ENCODE measurements around the gene CAMK4.
A peak's percentile ranks its signal among the peaks of the same experiment; 100 is the strongest.
"Not testable (repeated sequence)": the region's sequence is repeated elsewhere in the genome, so short reads cannot be mapped to it uniquely, and the experiment has no call there.

CAMK4 gene

GRCh38 chr5:111229871-111230810 lies 6.0 kb downstream of the CAMK4 start:
- DNase-seq, result no peak

- DNase-seq, result no peak
Measured at GRCh38 chr5:111231119-111231518, 6.9 kb downstream of the CAMK4 start.

GRCh38 chr5:111232311-111233051 lies 8.3 kb downstream of the CAMK4 start:
- no peak for DNase-seq

GRCh38 chr5:111233052-111233374 lies 8.8 kb downstream of the CAMK4 start:
- DNase-seq, result no peak

GRCh38 chr5:111234125-111234524 lies 9.9 kb downstream of the CAMK4 start:
- DNase-seq, result no peak

GRCh38 chr5:111235635-111236034 lies 11.5 kb downstream of the CAMK4 start:
- no peak for DNase-seq

- DNase-seq, result no peak
Measured at GRCh38 chr5:111236348-111236747, 12.2 kb downstream of the CAMK4 start.

GRCh38 chr5:111236995-111237394 lies 12.8 kb downstream of the CAMK4 start:
- DNase-seq, result peak in 1 of 3 experiments; percentile 37

- no peak for DNase-seq
Measured at GRCh38 chr5:111237470-111237869, 13.3 kb downstream of the CAMK4 start.

GRCh38 chr5:111238431-111239225 lies 14.4 kb downstream of the CAMK4 start:
- DNase-seq, result no peak

GRCh38 chr5:111241696-111242095 lies 17.5 kb downstream of the CAMK4 start:
- no peak for DNase-seq

GRCh38 chr5:111242606-111243005 lies 18.4 kb downstream of the CAMK4 start:
- no peak for DNase-seq

- DNase-seq, result no peak
Measured at GRCh38 chr5:111243318-111243717, 19.1 kb downstream of the CAMK4 start.

- no peak for DNase-seq
Measured at GRCh38 chr5:111245654-111246053, 21.5 kb downstream of the CAMK4 start.

- no peak for DNase-seq
Measured at GRCh38 chr5:111246459-111246858, 22.3 kb downstream of the CAMK4 start.

- peak in 1 of 3 experiments; percentile 14 for DNase-seq
Measured at GRCh38 chr5:111248571-111248970, 24.4 kb downstream of the CAMK4 start.

GRCh38 chr5:111251921-111252320 lies 27.7 kb downstream of the CAMK4 start:
- DNase-seq, result no peak

- no peak for DNase-seq
Measured at GRCh38 chr5:111252799-111253545, 28.8 kb downstream of the CAMK4 start.

- peak in 2 of 3 experiments; percentile 22 to 94 for DNase-seq
Measured at GRCh38 chr5:111254613-111255012, 30.4 kb downstream of the CAMK4 start.

- DNase-seq, result no peak
Measured at GRCh38 chr5:111255169-111255568, 31.0 kb downstream of the CAMK4 start.

GRCh38 chr5:111256128-111256527 lies 31.9 kb downstream of the CAMK4 start:
- no peak for DNase-seq

GRCh38 chr5:111257610-111258009 lies 33.4 kb downstream of the CAMK4 start:
- DNase-seq, result not testable (repeated sequence)
